OCI-M1 (cell line): ENCODE measurements around the gene VEPH1.
A peak's percentile ranks its signal among the peaks of the same experiment; 100 is the strongest.

Source experiments
- DNase-seq: peaks from one replicate; lab custom pipeline; 2025; lab: John Stamatoyannopoulos, UW

The VEPH1 gene

DNA sequence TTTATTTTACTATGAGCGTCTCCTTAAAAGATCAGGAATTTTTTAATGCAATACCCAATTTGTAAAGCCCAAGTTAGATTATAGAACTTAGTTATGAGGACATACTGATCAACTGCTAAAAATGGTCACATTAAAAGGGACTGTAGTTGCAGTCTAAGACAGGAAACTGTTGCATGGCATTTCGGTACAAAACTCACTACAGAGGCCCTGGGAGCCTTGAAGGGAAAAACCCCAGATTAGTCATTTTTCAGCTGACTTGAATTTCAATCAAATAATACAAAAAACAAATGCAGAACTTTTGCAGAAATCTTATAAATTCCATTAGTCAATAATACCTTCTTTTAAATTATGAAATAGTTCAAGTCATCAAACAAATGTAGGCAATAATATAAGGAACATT lies 73.5 kb downstream of the VEPH1 start:
- DNase-seq, result no peak

DNA sequence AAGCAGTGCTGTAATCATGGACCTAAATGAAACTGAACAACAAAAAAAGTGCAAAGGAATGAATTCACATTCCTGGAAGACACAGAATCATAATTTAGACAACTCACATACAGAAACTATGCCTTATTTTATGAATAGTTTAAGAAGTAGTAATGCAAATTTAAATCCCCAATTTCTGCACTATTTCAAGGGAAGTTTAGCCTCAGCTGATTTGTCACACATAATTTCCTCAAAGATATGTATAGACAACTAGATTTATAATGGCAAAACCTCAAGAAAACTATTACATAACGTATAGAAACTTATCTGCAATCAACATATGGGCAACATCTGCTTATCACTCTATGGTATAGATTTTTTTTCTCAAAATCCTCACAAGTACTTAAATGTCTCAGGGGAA lies 74.4 kb downstream of the VEPH1 start:
- peak; percentile 66 for DNase-seq

DNA sequence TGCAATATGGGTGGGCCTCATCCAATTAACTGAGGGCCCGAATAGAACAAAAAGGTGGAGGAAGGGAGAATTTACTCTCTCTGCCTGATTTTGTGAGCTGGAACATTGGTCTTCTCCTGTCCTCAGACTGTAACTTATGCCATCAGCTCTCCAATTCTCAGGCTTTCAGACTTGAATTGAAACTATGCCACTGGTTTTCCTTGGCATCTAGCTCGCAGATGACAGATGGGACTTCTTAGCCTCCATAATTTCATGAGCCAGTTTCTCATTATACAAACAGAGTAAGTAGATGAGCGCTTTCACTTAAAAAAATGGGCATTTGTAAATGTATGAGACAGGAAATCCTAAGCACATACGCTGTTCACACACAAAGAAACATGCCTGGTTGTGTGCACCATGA lies 75.3 kb downstream of the VEPH1 start:
- no peak for DNase-seq

- no peak for DNase-seq
Observed at GRCh38 chr3:157423337-157423736, 79.9 kb downstream of the VEPH1 start.

DNA sequence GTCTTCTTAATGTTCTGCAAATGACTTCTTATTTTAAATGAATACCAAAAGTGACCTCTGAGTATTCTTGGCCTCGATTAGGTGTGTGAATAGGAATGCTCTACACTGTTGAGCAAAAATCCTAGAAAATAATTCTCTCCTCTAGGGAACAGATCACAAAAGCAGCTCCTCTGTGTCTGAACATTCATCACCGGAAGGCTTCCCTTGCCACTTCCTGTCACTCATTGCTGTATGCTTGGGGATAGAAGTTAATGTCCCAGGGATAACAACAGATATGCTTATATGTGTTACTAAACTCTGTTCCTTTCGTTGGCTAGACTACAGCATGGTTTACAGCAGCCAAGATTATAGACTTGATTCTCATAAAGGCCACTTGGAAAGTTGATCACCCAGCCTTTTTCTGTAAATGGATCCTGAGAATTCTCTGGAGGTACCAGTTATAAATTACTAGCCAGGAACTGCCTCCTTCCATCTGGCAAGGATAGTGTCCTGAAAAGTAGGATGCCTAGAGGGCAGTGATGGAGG lies 82.5 kb downstream of the VEPH1 start:
- DNase-seq, result no peak

- no peak for DNase-seq
Observed at GRCh38 chr3:157418104-157418503, 85.1 kb downstream of the VEPH1 start.

GRCh38 chr3:157417247-157417646 lies 86.0 kb downstream of the VEPH1 start:
- no peak for DNase-seq

DNA sequence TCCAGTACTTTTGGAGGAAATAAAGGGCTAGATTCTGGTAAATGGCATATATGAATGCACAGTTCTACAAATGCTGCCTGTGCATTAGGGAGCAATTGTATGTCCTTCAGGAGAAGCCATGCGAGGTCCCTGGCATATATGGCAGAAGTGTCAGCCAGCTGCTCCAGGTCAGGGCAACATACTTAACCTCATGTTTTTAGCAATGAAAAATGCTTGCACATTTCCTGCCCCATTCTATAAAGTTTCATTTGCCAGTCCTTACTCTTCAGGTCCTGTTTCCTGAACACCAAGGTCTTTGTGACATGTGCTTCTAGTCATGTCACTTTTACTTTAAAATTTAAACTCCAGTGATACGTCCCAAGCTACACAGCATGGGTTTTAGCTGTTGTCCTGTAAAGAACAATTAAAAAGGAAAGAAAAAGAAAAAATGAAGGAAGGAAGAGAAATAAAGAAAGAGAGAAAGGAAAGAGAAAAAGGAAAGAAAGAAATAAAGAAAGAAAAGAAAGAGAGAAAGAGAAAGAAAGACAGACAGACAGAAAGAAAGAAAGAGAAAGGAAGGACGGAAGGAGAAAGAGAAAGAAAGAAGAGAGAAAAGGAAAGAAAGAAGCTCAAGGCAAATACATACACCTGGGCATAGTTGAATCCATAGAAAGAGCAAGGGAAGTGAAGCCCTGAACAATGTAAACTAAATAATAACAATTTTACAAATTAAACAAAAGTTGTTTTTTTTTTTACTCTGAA lies 86.7 kb downstream of the VEPH1 start:
- DNase-seq, result no peak

DNA sequence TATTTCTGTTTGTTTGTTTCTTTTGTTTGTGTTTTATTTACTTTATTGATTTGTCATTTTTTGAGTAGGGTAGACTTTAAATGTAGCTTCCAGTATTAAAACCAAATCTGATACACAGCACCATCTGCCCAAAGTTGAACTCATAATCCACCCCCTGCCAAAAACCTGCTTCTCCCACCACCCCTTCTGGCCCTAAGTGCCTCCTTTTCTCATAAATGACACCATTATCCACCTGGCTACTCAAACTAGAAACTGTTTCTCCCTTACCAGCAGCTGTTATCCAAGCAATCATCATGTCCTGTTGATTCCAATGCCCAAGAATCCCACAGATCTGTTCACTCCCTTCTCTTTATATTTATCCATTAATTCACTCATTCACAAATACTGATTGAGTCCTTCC lies 88.4 kb downstream of the VEPH1 start:
- no peak for DNase-seq

- DNase-seq, result no peak
Observed at GRCh38 chr3:157412323-157412855, 90.8 kb downstream of the VEPH1 start.

- DNase-seq, result peak; percentile 10
Observed at GRCh38 chr3:157410945-157411344, 92.3 kb downstream of the VEPH1 start.

DNA sequence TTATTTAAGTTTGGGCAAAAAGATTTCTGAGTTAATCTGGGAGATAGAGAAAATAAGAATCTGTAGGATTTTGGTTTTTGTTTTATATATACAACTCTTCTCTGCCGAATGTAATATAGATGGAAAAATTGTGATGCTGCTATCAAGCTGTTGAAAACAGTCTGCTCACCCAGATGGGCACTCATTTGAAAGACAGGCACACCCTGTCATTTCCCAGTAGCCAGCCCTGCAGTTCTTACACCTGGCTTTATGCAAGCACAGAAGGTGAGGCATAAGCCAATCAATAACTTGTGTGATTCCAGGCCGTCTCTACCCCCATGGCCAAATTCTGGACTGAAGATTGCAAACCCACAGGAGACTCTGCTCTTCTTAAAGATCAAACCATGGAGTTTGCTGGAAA lies 93.7 kb downstream of the VEPH1 start:
- no peak for DNase-seq

- peak; percentile 1 for DNase-seq
Observed at GRCh38 chr3:157408499-157409149, 94.6 kb downstream of the VEPH1 start.

DNA sequence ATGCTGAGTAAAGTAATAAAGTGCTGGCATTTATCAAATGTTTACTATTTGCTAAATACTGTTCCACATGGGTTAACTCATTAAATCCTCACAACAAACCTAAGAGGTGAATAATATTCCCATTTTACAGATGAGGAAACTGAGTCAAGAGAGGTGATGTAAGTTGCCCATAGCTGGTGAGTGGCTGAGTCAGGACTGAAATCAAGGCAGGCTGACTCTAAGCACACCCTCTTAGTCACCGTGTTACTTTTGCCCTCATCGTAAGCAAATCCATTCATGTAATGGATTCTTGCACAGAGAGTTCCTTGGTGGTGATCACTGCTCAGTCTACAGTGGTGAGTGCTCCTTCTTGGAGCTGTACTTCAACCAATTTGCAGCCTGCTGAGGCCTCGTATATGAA lies 95.4 kb downstream of the VEPH1 start:
- no peak for DNase-seq

- DNase-seq, result no peak
Observed at GRCh38 chr3:157406394-157406793, 96.8 kb downstream of the VEPH1 start.

GRCh38 chr3:157405457-157405856 lies 97.8 kb downstream of the VEPH1 start:
- peak; percentile 3 for DNase-seq

GRCh38 chr3:157404381-157404780 lies 98.8 kb downstream of the VEPH1 start:
- DNase-seq, result no peak

- DNase-seq, result no peak
Observed at GRCh38 chr3:157398598-157398997, 104.6 kb downstream of the VEPH1 start.

DNA sequence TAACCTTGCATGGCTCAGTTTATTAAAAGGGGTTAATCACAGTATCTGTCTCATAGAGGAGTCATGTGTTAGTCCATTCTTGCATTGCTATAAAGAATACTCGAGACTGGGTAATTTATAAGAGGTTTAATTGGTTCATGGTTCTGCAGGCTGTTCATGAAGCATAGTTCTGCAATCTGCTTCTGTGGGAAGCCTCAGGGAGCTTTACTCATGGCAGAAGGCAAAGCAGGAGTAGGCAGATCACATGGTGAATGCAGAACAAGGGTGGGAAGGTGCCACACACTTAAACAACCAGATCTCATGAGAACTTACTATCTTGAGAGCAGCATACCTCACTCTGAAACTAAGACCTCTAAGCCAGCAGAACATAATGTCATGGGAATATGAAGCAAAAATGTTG lies 108.8 kb downstream of the VEPH1 start:
- DNase-seq, result no peak

- DNase-seq, result no peak
Observed at GRCh38 chr3:157393113-157393512, 110.1 kb downstream of the VEPH1 start.

GRCh38 chr3:157392104-157392503 lies 111.1 kb downstream of the VEPH1 start:
- DNase-seq, result no peak

DNA sequence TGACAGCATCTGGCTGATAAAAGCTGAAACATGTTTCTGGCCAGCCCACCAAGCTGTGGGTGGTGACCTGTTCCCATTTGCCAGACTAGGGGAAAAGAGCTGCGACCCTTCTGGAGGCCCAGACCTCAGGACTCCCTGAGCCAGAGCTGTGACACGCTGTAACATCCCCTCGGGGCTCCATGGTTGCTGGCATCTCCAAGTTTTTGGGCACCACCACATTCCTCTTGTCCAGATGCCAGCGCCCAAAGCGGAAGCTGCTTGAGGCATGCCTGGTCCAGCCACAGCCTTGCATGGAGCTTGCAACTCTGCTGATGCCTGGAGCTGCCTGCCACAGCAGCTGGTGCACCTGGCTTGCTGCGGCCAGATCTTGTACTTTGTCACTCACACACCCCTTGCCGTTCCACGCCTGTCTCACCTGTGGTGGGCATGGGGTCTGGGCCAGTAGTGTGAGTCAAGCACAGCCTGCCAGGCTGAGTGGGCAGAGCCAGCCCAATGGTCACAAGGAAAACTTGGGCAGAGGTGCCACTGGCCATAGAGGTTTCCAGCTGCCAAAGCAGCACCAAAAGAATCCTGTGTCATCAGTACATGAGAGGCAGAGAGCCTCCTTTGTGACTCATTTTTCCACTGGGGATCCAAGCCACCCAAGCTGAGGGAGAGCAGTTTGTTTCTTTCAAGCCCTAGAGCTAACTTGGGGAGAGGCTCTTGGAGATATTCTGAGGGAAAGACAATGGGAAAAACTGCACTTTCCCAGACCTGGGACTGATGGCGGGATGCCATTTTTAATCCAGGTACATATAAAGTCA lies 112.3 kb downstream of the VEPH1 start:
- no peak for DNase-seq

GRCh38 chr3:157388976-157389375 lies 114.2 kb downstream of the VEPH1 start:
- DNase-seq, result no peak
